Suprapubic skin (tissue), 4 donors: ENCODE results near the gene CYP46A1.

ENCODE experiments used
- POLR2A ChIP-seq, 2 donors: fragments of 450-650 bp; IDR thresholded peaks; one replicate each; pipeline ENCODE4 v1.6.1; 2017; ENCODE audit warnings: antibody characterized with exemption in 2 of 2, mild to moderate bottlenecking in 2 of 2, moderate library complexity in 2 of 2
- POLR2AphosphoS5 ChIP-seq, 3 donors: sonication (generic); formaldehyde crosslinking; IDR thresholded peaks; one replicate each; pipeline ENCODE4 v1.6.1; 2017; ENCODE audit warnings: antibody characterized with exemption in 3 of 3
- TF ChIP-seq, protein P1 (sequence below), 2 donors: fragments of 200-600 bp in 1 of 2; fragments of 450-650 bp in 1 of 2; sonication (generic) in 1 of 2; IDR thresholded peaks; one replicate each; pipeline ENCODE4 v1.5.1; 2016 to 2019; ENCODE audit warnings: antibody characterized with exemption in 2 of 2, mild to moderate bottlenecking in 1 of 2, moderate library complexity in 1 of 2

DNA sequence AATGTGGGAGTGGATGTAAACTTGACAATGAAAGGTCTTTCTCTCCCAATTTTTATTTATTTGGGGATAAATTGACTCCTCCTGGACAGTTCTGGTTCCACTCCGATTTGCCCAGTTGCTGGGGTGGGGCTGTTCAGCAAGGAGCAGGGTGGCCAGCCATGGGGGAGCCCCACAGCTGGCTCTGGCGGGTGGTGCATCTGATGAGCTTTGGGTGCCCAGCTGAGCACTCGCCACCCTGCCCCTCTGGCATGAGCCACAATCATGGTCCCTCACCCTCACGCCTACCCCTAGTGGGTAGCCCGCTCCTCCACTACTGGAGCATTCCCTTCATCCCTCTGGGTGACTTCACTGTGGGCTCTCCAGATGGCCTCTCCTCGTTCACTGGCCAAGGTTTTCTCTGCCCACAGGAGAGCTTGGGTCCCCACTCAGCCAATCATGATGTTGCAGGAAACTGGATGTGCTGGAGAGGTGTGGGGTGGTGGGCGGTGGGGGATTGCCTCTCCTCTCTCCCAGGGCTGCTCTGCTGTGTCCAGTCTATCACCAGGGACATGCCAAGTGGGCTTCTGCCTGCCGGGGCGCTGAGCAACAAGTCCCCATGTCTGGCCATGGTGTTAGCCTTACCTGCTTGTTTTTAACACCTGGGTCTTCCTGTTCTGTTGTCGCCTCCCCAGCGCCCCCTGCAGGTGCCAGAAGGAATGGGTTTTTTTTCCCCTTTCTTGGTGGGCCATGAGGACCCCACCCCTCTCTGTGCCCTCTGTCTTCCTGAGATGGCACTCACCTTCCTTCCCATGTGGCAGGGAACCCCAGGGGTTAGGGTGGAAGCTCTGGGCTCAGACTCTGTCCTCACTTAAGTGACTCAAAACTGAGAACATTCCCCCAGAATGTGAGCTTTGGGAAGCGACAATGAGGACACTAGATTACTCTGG, 3.4 kb downstream of the CYP46A1 start:
- TF ChIP-seq, protein P1, sequence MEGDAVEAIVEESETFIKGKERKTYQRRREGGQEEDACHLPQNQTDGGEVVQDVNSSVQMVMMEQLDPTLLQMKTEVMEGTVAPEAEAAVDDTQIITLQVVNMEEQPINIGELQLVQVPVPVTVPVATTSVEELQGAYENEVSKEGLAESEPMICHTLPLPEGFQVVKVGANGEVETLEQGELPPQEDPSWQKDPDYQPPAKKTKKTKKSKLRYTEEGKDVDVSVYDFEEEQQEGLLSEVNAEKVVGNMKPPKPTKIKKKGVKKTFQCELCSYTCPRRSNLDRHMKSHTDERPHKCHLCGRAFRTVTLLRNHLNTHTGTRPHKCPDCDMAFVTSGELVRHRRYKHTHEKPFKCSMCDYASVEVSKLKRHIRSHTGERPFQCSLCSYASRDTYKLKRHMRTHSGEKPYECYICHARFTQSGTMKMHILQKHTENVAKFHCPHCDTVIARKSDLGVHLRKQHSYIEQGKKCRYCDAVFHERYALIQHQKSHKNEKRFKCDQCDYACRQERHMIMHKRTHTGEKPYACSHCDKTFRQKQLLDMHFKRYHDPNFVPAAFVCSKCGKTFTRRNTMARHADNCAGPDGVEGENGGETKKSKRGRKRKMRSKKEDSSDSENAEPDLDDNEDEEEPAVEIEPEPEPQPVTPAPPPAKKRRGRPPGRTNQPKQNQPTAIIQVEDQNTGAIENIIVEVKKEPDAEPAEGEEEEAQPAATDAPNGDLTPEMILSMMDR (IDR thresholded peaks at IDR 0.05), result peak; percentile 2 to 67
- TF ChIP-seq POLR2A (IDR thresholded peaks at IDR 0.05), result no peak
- no peak for TF ChIP-seq POLR2AphosphoS5 (IDR thresholded peaks at IDR 0.05)
